ENCODE data around the gene EIF4E3. TPM values are rescaled to one million over a fixed set of nuclear protein-coding genes. Genes with fewer than 3 reads are reported as not detected.
A peak's percentile ranks its signal among the peaks of the same experiment; 100 is the strongest.

EIF4E3 gene
- total and polyA plus RNA-seq, 12 donors = 2.3 to 16.1 (median 10.6) TPM

- WGBS, 4 donors = 78 to 95% (median 81%) methylated on average over 2 of the region's 2 CpGs
- no peaks in the 10 kb centered on the region for H3K9me3 ChIP-seq (replicated peaks in 1 of 3)
- TF ChIP-seq POLR2A (IDR thresholded peaks at IDR 0.05) (no peak), CTCF (IDR thresholded peaks at IDR 0.05) (no peak)
- intact Hi-C loops (cut with DNase I) = no loop called here
- no peaks in the 10 kb centered on the region for H3K36me3 ChIP-seq (replicated peaks in 1 of 2)
- H3K27ac ChIP-seq = no peak overlapping the region
- no peaks in the 10 kb centered on the region for H3K4me1 ChIP-seq (replicated peaks in 1 of 2)
- H3K27me3 ChIP-seq = no peaks in the 10 kb centered on the region
- H3K4me3 ChIP-seq = no peak overlapping the region
- no peak for DNase-seq
These were observed 8.1 kb upstream of the EIF4E3 start for GRCh38 chr3:71733319-71733718.

- DNase-seq = no peak
- Histone ChIP-seq H3K36me3 (replicated peaks in 1 of 2) (no peaks in the 10 kb centered on the region), H3K9me3 (replicated peaks in 1 of 3) (no peaks in the 10 kb centered on the region), H3K4me3 (no peak overlapping the region), H3K4me1 (replicated peaks in 1 of 2) (no peaks in the 10 kb centered on the region), H3K27ac (no peak overlapping the region), H3K27me3 (no peaks in the 10 kb centered on the region)
- WGBS, 4 donors = 87 to 94% (median 89%) methylated on average over 4 of the region's 4 CpGs
- TF ChIP-seq CTCF (IDR thresholded peaks at IDR 0.05) (no peak), POLR2A (IDR thresholded peaks at IDR 0.05) (no peak)
- intact Hi-C loops (cut with DNase I) = no loop called here
These were observed 7.4 kb upstream of the EIF4E3 start for GRCh38 chr3:71732637-71733036.

- Histone ChIP-seq H3K9me3 (replicated peaks in 1 of 3) (no peaks in the 10 kb centered on the region), H3K36me3 (replicated peaks in 1 of 2) (no peaks in the 10 kb centered on the region), H3K4me3 (no peak overlapping the region), H3K27ac (no peak overlapping the region), H3K27me3 (no peaks in the 10 kb centered on the region), H3K4me1 (replicated peaks in 1 of 2) (peaks cover 6 to 7% of the 10 kb centered on the region in 2 donors)
- TF ChIP-seq CTCF (IDR thresholded peaks at IDR 0.05) (no peak), POLR2A (IDR thresholded peaks at IDR 0.05) (no peak)
- whole genome bisulfite sequencing, 4 donors = 55 to 71% (median 61%) methylated on average over 3 to 4 of the region's 4 CpGs
- intact Hi-C loops (cut with DNase I) = loop anchor here in 1 of 2 donors (10.0 kb wide), 1 partner anchor 126 kb away; no protein-coding TSS in a partner anchor
- peak in 1 of 7 donors; percentile 66 for DNase-seq
These were observed 3.6 kb upstream of the EIF4E3 start for GRCh38 chr3:71728632-71729342.

GRCh38 chr3:71726146-71726545 is 944 bp upstream of the EIF4E3 start:
- Histone ChIP-seq H3K4me3 (peak overlapping the region in 1 of 4 donors; percentile 70), H3K36me3 (replicated peaks in 1 of 2) (no peaks in the 10 kb centered on the region), H3K27ac (no peak overlapping the region), H3K9me3 (replicated peaks in 1 of 3) (no peaks in the 10 kb centered on the region), H3K27me3 (no peaks in the 10 kb centered on the region), H3K4me1 (replicated peaks in 1 of 2) (peaks cover 6 to 7% of the 10 kb centered on the region in 2 donors)
- intact Hi-C loops (cut with DNase I) = loop anchor here in 1 of 2 donors (10.0 kb wide), 1 partner anchor 129 kb away; no protein-coding TSS in a partner anchor
- no peak for DNase-seq
- TF ChIP-seq POLR2A (IDR thresholded peaks at IDR 0.05) (no peak), CTCF (IDR thresholded peaks at IDR 0.05) (no peak)
- 89 to 95% (median 91%) methylated on average over 6 to 8 of the region's 8 CpGs for WGBS, 4 donors
